HepG2 (cell line): ENCODE results near the gene RER1. TPM values are rescaled to one million over a fixed set of nuclear protein-coding genes. Genes with fewer than 3 reads are reported as not detected.
A peak's percentile ranks its signal among the peaks of the same experiment; 100 is the strongest.

Experiments
- ATAC-seq: fragments of 200-7000 bp; cut with Tn5 transposase; 3 replicates; pipeline ENCODE4 v1.9.1; 2020; ENCODE audit warnings: mild to moderate bottlenecking, moderate library complexity
- BruUV-seq: library from RNA; stranded (reverse); fragments of 400-500 nt; replicated peaks from 2 replicates; lab custom pipeline; 2021; lab: Mats Ljungman, UMichigan
- CTCF ChIA-PET: fragments of 300-600 bp; formaldehyde crosslinking; extraction: SDS; loops from one replicate; lab custom pipeline; 2021; ENCODE audit warnings: low total read pairs, inconsistent platforms, low intra/inter-chr PET ratio; lab: Yijun Ruan, JAX
- POLR2A ChIA-PET: fragments of 350-600 bp; sonication (Branson Sonifier 250); formaldehyde crosslinking; loops from one replicate; lab custom pipeline; 2020; ENCODE audit warnings: antibody characterized with exemption, inconsistent platforms; lab: Yijun Ruan, JAX
- DNase-seq: peaks from one replicate; pipeline ENCODE4 v3.0.0-alpha.2; 2015; ENCODE audit warnings: low spot score
- FAIRE-seq: peaks from 3 replicates; lab custom pipeline; 2011; peaks lifted over from hg19 to GRCh38; lab: Jason Lieb, UNC
- H2AFZ ChIP-seq: one replicate; pipeline ENCODE4 v1.6.1; 2011; ENCODE audit warnings: low read length, inconsistent platforms
- H3K27ac ChIP-seq: fragments of 300-600 bp; 3 replicates; pipeline ENCODE4 v1.8.0; 2011; ENCODE audit warnings: mixed run types, mild to moderate bottlenecking, mixed read lengths, low read length, inconsistent platforms; ENCODE audit not compliant: insufficient read depth; ENCODE audit errors: extremely low read length
- H3K27me3 ChIP-seq, 2 experiments: fragments of 200-600 bp in 1 of 2; 2 replicates in 1 of 2; 3 replicates in 1 of 2; pipeline versions ENCODE4 v1.6.0 to v1.8.0; 2011; ENCODE audit warnings: low read length in 2 of 2, mild to moderate bottlenecking in 2 of 2, moderate library complexity in 2 of 2, inconsistent platforms in 1 of 2; ENCODE audit not compliant: insufficient read depth in 2 of 2, control insufficient read depth in 1 of 2
- H3K36me3 ChIP-seq, 2 experiments: fragments of 200-600 bp in 1 of 2; replicated peaks in 1 of 2; 2 replicates in 1 of 2; 3 replicates in 1 of 2; pipeline versions ENCODE4 v1.5.1 to v1.8.0; 2011; ENCODE audit warnings: low read length in 2 of 2, inconsistent platforms in 1 of 2; ENCODE audit not compliant: insufficient read depth in 2 of 2, control insufficient read depth in 1 of 2
- H3K4me1 ChIP-seq: 2 replicates; pipeline ENCODE4 v1.5.1; 2012; ENCODE audit warnings: low read length, inconsistent platforms; ENCODE audit not compliant: insufficient read depth
- H3K4me2 ChIP-seq: 2 replicates; pipeline ENCODE4 v1.6.0; 2011; ENCODE audit warnings: low read depth, low read length, inconsistent platforms
- H3K4me3 ChIP-seq, 3 experiments: fragments of 200-600 bp in 1 of 3; sonication (generic), shearing (Covaris generic) in 1 of 3; replicated peaks in 1 of 3; 2 replicates each; pipeline ENCODE4 v1.5.1; 2011 to 2016; ENCODE audit warnings: low read length in 3 of 3, inconsistent platforms in 2 of 3, low read depth in 2 of 3, mild to moderate bottlenecking in 2 of 3, control low read depth in 1 of 3, mixed read lengths in 1 of 3; ENCODE audit not compliant: insufficient read depth in 1 of 3
- H3K79me2 ChIP-seq: one replicate; pipeline ENCODE4 v1.6.1; 2011; ENCODE audit warnings: low read length, inconsistent platforms; ENCODE audit not compliant: insufficient read depth
- H3K9ac ChIP-seq: 2 replicates; pipeline ENCODE4 v1.6.0; 2011; ENCODE audit warnings: mild to moderate bottlenecking, low read depth, low read length, inconsistent platforms; ENCODE audit not compliant: insufficient read depth
- H3K9me3 ChIP-seq: 2 replicates; pipeline ENCODE4 v1.5.1; 2012; ENCODE audit warnings: mild to moderate bottlenecking, low read length
- H4K20me1 ChIP-seq: 2 replicates; pipeline ENCODE4 v1.6.0; 2011; ENCODE audit warnings: inconsistent platforms, mild to moderate bottlenecking, low read length, moderate library complexity; ENCODE audit not compliant: insufficient read depth
- AGO2 ChIP-seq: fragments of 200-400 bp; formaldehyde crosslinking; optimal IDR thresholded peaks from 2 replicates; pipeline ENCODE3; 2017; ENCODE audit warnings: mild to moderate bottlenecking, low read depth, low read length, moderate library complexity
- ETV5 ChIP-seq: IDR thresholded peaks from 2 replicates; pipeline ENCODE4 v1.6.1; 2018; ENCODE audit warnings: missing biosample characterization, missing genetic modification reagents, inconsistent platforms, borderline replicate concordance
- RBFOX2 ChIP-seq: fragments of 200-400 bp; formaldehyde crosslinking; IDR thresholded peaks from 2 replicates; pipeline ENCODE4 v1.6.1; 2017; ENCODE audit warnings: low read depth, mild to moderate bottlenecking, low read length
- RBM22 ChIP-seq: fragments of 200-400 bp; formaldehyde crosslinking; optimal IDR thresholded peaks from 2 replicates; pipeline ENCODE3; 2017; ENCODE audit warnings: mild to moderate bottlenecking, low read length, moderate library complexity
- ZBED4 ChIP-seq: sonication (generic); formaldehyde crosslinking; IDR thresholded peaks from 2 replicates; pipeline ENCODE4 v1.4.0; 2020; ENCODE audit warnings: missing genetic modification reagents, borderline replicate concordance
- ZNF816 ChIP-seq: sonication (generic); formaldehyde crosslinking; IDR thresholded peaks from 2 replicates; pipeline ENCODE4 v1.8.0; 2022; ENCODE audit warnings: missing genetic modification reagents, mild to moderate bottlenecking, borderline replicate concordance
- ZNF883 ChIP-seq: sonication (generic); formaldehyde crosslinking; IDR thresholded peaks from 2 replicates; pipeline ENCODE4 v1.5.1; 2020; ENCODE audit warnings: mild to moderate bottlenecking, missing genetic modification reagents; ENCODE audit errors: not compliant biosample characterization
- WGBS: methylation state at CpG from one replicate; pipeline ENCODE4 v1.1.6; 2017; ENCODE audit warnings: low lambda C conversion rate; 5-methylcytosine and 5-hydroxymethylcytosine counted together
- in situ Hi-C: cut with HindIII; loops from 2 replicates; pipeline ENCODE4 v1.10.0; 2017; ENCODE audit warnings: low pct_unique_long_range_greater_than_20kb; ENCODE audit not compliant: extremely low pct_ligation_motif_present
- intact Hi-C: fragments of 100-400 bp; cut with micrococcal nuclease; formaldehyde crosslinking; loops from one replicate; pipeline ENCODE4 v1.10.0; 2022; ENCODE audit not compliant: unreplicated experiment
- polyA plus RNA-seq, 8 experiments: library from polyadenylated mRNA; depleted of rRNA in 3 of 8; stranded (reverse) in 7 of 8; unstranded in 1 of 8; fragments of >200 nt; fragmentation: Illumina TruSeq in 4 of 8; extraction: Trizol in 4 of 8; gene quantifications; 2 replicates each; pipeline versions ENCODE4 v1.2.1 to v1.2.3, GENCODE V29; 2011 to 2016; ENCODE audit warnings: low read depth in 4 of 8, missing spikeins in 1 of 8, mixed read lengths in 1 of 8; ENCODE audit not compliant: insufficient read depth in 1 of 8
- total RNA-seq, 5 experiments: library from RNA; depleted of rRNA; stranded (reverse); fragments of >200 nt; fragmentation: Illumina TruSeq; extraction: Trizol; gene quantifications; 2 replicates each; pipeline ENCODE4 v1.2.3, GENCODE V29; 2016; ENCODE audit warnings: low read depth in 1 of 5
- TF ChIP-seq, protein P1 (sequence below): sonication (generic); formaldehyde crosslinking; conservative IDR thresholded peaks from 2 replicates; pipeline ENCODE4 v1.4.0; 2020; ENCODE audit warnings: missing genetic modification reagents

RER1 gene
- total and polyA plus RNA-seq, 2 of the 13 experiments (the other 11 are each of a cell fraction or from before 2014, with no cell fraction given): 128 to 164 TPM

- TF ChIP-seq ZBED4 (CRISPR knock-in tag): no peak
- TF ChIP-seq, all 625 proteins: peak for 2
Measured at GRCh38 chr1:2408456-2408855, 16.8 kb downstream of the RER1 start (continued).

DNA sequence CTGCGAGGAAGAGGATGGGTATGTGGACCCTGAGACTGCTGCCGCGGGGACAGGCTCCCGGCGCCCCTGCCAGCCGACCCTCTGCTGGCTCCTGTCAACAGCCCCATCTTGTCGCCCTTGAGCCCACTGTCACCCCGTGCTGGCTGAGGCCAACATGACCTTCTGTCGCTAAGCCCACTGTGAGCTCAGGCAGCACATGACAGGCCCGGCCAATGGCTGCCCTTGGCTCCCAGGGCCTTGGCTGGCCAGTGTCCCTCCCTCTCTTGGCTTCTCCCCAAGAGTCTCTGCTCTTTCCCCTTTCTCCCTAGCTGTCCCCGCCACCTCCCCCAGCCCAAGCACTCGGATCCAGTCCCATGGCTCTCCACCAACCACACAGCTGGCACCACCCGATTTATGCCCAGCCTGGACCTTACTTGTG is 17.2 kb downstream of the RER1 start:
- Histone ChIP-seq H4K20me1 (no peaks in the 10 kb centered on the region), H3K9me3 (no peaks in the 10 kb centered on the region), H3K4me2 (no peak overlapping the region), H3K4me3 (no peak overlapping the region), H3K9ac (no peak overlapping the region), H3K27ac (no peak overlapping the region), H3K36me3 (peaks cover 31 to 58% of the 10 kb centered on the region in 2 experiments), H3K27me3 (no peaks in the 10 kb centered on the region), H2AFZ (no peak overlapping the region), H3K4me1 (peaks cover 23% of the 10 kb centered on the region), H3K79me2 (peaks cover 17% of the 10 kb centered on the region)
- no peak for FAIRE-seq
- in situ Hi-C loops: no loop called here
- no peak for TF ChIP-seq ZNF816
- TF ChIP-seq RBM22: peak; percentile 65
- TF ChIP-seq ZNF883 (CRISPR knock-in tag): no peak
- peak; percentile 16 for TF ChIP-seq AGO2
- no peak for TF ChIP-seq ETV5
- peak; percentile 41 for TF ChIP-seq RBFOX2
- TF ChIP-seq, protein P1, sequence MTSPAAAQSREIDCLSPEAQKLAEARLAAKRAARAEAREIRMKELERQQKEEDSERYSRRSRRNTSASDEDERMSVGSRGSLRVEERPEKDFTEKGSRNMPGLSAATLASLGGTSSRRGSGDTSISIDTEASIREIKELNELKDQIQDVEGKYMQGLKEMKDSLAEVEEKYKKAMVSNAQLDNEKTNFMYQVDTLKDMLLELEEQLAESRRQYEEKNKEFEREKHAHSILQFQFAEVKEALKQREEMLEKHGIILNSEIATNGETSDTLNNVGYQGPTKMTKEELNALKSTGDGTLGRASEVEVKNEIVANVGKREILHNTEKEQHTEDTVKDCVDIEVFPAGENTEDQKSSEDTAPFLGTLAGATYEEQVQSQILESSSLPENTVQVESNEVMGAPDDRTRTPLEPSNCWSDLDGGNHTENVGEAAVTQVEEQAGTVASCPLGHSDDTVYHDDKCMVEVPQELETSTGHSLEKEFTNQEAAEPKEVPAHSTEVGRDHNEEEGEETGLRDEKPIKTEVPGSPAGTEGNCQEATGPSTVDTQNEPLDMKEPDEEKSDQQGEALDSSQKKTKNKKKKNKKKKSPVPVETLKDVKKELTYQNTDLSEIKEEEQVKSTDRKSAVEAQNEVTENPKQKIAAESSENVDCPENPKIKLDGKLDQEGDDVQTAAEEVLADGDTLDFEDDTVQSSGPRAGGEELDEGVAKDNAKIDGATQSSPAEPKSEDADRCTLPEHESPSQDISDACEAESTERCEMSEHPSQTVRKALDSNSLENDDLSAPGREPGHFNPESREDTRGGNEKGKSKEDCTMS (CRISPR knock-in tag): no peak
- CTCF ChIA-PET: no interaction called here
- POLR2A ChIA-PET: interaction anchor here (1.1 kb wide), 1 partner anchor 17 kb away, joined by 5 read pairs; the partner anchor contains the start of genes MORN1 and RER1
- BruUV-seq: no TSS peak
- no peak for DNase-seq
- WGBS: 87% methylated on average over 5 of the region's 13 CpGs
- ATAC-seq: no peak
- intact Hi-C loops: no loop called here
